ENCODE results near the gene ADARB2.

Gene ADARB2

DNA sequence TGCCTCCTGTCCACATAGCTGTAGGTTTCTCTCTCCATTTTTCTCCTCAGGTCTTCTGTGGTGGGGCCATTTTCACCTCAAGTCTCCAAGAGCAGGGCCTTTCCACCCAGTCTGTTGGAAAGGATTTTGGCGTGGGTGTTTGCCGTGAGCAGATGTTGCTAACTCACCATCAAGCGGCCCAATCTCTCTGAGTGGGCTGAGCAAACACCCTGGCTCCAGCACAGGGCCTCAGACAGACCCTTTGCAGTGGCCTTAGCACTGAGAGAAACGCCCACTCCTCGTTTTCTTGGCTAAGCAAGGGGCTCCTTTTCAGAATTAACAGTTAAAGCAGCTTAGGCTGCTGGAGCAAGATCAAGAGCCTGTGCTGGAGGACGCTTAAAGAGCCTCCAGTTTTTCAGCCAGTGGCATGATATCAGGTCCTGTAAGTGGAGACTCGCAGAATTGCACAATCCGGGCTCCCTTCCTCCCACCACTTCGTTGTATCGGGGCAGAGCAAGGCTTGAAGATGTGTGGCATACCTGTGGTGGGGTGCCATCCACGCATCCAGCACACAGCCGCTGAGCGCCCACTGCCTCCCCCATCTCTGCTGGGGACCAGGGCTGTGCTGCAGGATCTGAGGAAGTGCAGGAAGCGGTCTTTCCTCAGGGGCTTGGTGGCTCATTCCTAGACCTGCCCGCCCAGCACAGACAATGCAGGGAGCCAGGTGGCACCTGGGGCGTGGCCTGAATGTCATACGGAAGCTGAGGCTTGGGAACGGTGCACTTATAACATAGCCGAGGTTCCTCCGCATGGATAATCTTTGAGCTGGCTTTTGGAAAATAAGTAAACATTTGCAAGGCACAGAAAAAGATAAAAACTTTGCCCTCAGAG is 142.7 kb downstream of the ADARB2 start:
- Histone ChIP-seq H3K4me3 (ENCODE audit: low read depth in 1 of 2, low read length in 1 of 2) (no peak overlapping the region), H3K27ac (no peak overlapping the region), H3K9me3 (no peaks in the 10 kb centered on the region), H3K27me3 (no peaks in the 10 kb centered on the region), H3K4me1 (ENCODE audit: control insufficient read depth in 1 of 2, insufficient read depth in 1 of 2, low read depth in 1 of 2, low read length in 1 of 2) (no peaks in the 10 kb centered on the region), H3K36me3 (no peaks in the 10 kb centered on the region)
- TF ChIP-seq, protein P1, sequence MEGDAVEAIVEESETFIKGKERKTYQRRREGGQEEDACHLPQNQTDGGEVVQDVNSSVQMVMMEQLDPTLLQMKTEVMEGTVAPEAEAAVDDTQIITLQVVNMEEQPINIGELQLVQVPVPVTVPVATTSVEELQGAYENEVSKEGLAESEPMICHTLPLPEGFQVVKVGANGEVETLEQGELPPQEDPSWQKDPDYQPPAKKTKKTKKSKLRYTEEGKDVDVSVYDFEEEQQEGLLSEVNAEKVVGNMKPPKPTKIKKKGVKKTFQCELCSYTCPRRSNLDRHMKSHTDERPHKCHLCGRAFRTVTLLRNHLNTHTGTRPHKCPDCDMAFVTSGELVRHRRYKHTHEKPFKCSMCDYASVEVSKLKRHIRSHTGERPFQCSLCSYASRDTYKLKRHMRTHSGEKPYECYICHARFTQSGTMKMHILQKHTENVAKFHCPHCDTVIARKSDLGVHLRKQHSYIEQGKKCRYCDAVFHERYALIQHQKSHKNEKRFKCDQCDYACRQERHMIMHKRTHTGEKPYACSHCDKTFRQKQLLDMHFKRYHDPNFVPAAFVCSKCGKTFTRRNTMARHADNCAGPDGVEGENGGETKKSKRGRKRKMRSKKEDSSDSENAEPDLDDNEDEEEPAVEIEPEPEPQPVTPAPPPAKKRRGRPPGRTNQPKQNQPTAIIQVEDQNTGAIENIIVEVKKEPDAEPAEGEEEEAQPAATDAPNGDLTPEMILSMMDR (IDR thresholded peaks at IDR 0.05), result no peak

- H3K9me3 ChIP-seq, result no peaks in the 10 kb centered on the region
- H3K4me1 ChIP-seq (ENCODE audit: control insufficient read depth in 1 of 2, insufficient read depth in 1 of 2, low read depth in 1 of 2, low read length in 1 of 2), result no peaks in the 10 kb centered on the region
- TF ChIP-seq, protein P1 (IDR thresholded peaks at IDR 0.05), result no peak
- H3K27ac ChIP-seq, result no peak overlapping the region
- H3K4me3 ChIP-seq (ENCODE audit: low read depth in 1 of 2, low read length in 1 of 2), result no peak overlapping the region
- H3K36me3 ChIP-seq, result no peaks in the 10 kb centered on the region
- H3K27me3 ChIP-seq, result no peaks in the 10 kb centered on the region
These were observed 145.6 kb downstream of the ADARB2 start for GRCh38 chr10:1591742-1592141.

GRCh38 chr10:1591045-1591444 is 146.3 kb downstream of the ADARB2 start:
- Histone ChIP-seq H3K27ac (no peak overlapping the region), H3K27me3 (no peaks in the 10 kb centered on the region), H3K4me1 (ENCODE audit: control insufficient read depth in 1 of 2, insufficient read depth in 1 of 2, low read depth in 1 of 2, low read length in 1 of 2) (no peaks in the 10 kb centered on the region), H3K4me3 (ENCODE audit: low read depth in 1 of 2, low read length in 1 of 2) (no peak overlapping the region), H3K36me3 (no peaks in the 10 kb centered on the region), H3K9me3 (no peaks in the 10 kb centered on the region)
- TF ChIP-seq, protein P1 (IDR thresholded peaks at IDR 0.05), result no peak

DNA sequence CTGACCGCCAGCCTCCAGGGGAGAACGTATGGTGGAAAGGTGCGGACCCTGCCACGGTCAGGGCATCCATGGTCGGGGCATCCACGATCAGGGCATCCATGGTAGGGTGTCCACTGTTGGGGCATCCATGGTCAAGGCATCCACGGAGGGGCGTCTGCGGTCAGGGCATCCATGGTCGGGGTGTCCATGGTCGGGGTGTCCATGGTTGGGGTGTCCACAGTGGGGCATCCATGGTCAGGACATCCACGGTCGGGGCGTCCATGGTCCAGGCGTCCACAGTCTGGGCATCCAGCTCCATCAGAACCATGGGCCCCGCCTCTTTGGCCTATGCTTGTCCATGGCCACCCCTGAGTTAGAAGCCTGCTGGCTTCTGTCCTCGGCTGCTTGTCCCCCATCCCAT is 148.1 kb downstream of the ADARB2 start:
- H3K4me1 ChIP-seq (ENCODE audit: control insufficient read depth in 1 of 2, insufficient read depth in 1 of 2, low read depth in 1 of 2, low read length in 1 of 2), result no peaks in the 10 kb centered on the region
- TF ChIP-seq, protein P1 (IDR thresholded peaks at IDR 0.05), result no peak
- H3K4me3 ChIP-seq (ENCODE audit: low read depth in 1 of 2, low read length in 1 of 2), result no peak overlapping the region
- no peaks in the 10 kb centered on the region for H3K27me3 ChIP-seq
- no peaks in the 10 kb centered on the region for H3K9me3 ChIP-seq
- H3K36me3 ChIP-seq, result no peaks in the 10 kb centered on the region
- H3K27ac ChIP-seq, result no peak overlapping the region

DNA sequence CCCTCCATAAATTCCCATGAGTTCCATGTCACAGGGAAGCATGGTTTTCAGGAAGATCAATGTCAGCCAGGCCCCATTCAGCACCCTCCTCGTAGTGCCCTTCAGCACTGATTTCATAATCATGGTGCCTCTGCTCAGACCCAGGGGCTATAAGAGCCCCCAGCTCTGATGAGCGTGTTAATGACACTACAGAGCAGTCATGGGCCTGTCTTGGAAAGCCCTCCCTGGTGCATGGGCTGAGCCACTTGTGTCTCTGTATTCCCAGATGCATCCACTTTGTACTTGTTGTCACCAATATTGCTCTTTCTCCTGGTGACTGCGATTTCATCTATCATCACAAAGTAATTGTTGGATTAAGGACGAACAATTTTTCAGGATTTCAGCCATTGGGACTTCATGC is 154.6 kb downstream of the ADARB2 start:
- no peaks in the 10 kb centered on the region for H3K27me3 ChIP-seq
- no peaks in the 10 kb centered on the region for H3K9me3 ChIP-seq
- H3K36me3 ChIP-seq, result no peaks in the 10 kb centered on the region
- H3K27ac ChIP-seq, result no peak overlapping the region
- TF ChIP-seq, protein P1 (IDR thresholded peaks at IDR 0.05), result no peak
- H3K4me3 ChIP-seq (ENCODE audit: low read depth in 1 of 2, low read length in 1 of 2), result no peak overlapping the region
- H3K4me1 ChIP-seq (ENCODE audit: control insufficient read depth in 1 of 2, insufficient read depth in 1 of 2, low read depth in 1 of 2, low read length in 1 of 2), result no peaks in the 10 kb centered on the region
